ENCODE results near the gene CTXN3. TPM values are rescaled to one million over a fixed set of nuclear protein-coding genes. Genes with fewer than 3 reads are reported as not detected.
"Not testable (repeated sequence)": the region's sequence is repeated elsewhere in the genome, so short reads cannot be mapped to it uniquely, and the experiment has no call there.

The CTXN3 gene
- total RNA-seq, 5 donors from 2014 or later (not counting 1 experiment from before 2014, with no cell fraction given): not detected

DNA sequence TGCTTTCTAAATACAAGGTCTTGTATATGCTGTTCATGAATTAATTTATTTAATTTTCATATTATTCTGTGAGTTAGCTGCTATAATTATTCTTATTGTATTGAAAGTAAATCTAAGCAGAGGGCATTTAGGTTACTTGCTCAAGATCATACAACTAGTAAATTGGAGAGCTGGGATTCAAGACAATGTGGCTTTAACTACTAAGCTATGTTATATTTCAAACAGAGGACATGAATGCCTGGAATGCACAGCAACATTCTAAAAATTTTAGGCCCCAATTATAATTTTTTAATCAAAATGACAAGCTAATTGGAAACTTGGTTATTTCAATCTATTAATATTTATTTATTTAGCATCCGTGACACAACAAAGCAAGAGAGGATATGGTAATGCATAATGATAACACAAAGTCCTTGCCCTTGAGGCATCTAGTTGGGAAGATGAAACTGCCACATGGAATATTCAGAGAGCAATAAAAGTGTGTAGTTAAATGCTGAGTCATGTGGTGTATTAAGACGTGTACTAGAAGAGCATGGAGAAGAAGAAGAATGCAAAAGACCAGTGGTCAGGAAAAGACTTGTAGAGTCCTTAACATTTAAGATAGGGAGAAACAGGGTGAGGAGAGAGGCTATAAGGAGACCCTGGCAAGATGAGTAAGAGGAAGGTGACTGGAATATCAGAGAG is 24.4 kb downstream of the CTXN3 start:
- ChIA-PET POLR2A (interaction anchor here in 1 of 2 donors (0.6 kb wide), 1 partner anchor 42 kb away, joined by 3 read pairs; no protein-coding TSS in a partner anchor), CTCF (interaction anchor here in 1 of 2 donors (0.5 kb wide), 1 partner anchor 51 kb away, joined by 5 read pairs; no protein-coding TSS in a partner anchor)
- Histone ChIP-seq H3K4me1 (ENCODE audit: control insufficient read depth in 1 of 2, extremely low read depth in 1 of 2, insufficient read depth in 2 of 2, low read length in 2 of 2) (no peaks in the 10 kb centered on the region), H3K4me3 (ENCODE audit: control insufficient read depth in 1 of 2, extremely low read depth in 1 of 2, low read length in 1 of 2) (no peak overlapping the region), H3K27me3 (replicated peaks in 1 of 2; ENCODE audit: control insufficient read depth in 2 of 2, extremely low read depth in 1 of 2, insufficient read depth in 2 of 2, low read length in 1 of 2) (peaks cover 0 to 3% of the 10 kb centered on the region in 2 experiments), H3K9me3 (no peaks in the 10 kb centered on the region), H3K36me3 (ENCODE audit: control insufficient read depth in 2 of 2, extremely low read depth in 1 of 2, insufficient read depth in 1 of 2, low read length in 1 of 2) (no peaks in the 10 kb centered on the region), H3K27ac (ENCODE audit: low read length) (no peak overlapping the region)
- Mint-ChIP-seq H3K36me3 (no peaks in the 10 kb centered on the region), H3K27ac (no peak overlapping the region), H3K4me3 (no peak overlapping the region), H3K4me1 (no peaks in the 10 kb centered on the region), H3K9me3 (peaks cover 0 to 3% (median 0%) of the 10 kb centered on the region in 3 donors), H3K27me3 (no peaks in the 10 kb centered on the region)
- DNase-seq: no peak
- 63% methylated on average over 1 of the region's 2 CpGs for WGBS (ENCODE audit: insufficient coverage)
- ATAC-seq (replicated peaks in 1 of 4): no peak

GRCh38 chr5:127676951-127677350 is 28.1 kb downstream of the CTXN3 start:
- not testable (repeated sequence) for DNase-seq; H3K4me1 Mint-ChIP-seq; ATAC-seq (replicated peaks in 1 of 4)

DNA sequence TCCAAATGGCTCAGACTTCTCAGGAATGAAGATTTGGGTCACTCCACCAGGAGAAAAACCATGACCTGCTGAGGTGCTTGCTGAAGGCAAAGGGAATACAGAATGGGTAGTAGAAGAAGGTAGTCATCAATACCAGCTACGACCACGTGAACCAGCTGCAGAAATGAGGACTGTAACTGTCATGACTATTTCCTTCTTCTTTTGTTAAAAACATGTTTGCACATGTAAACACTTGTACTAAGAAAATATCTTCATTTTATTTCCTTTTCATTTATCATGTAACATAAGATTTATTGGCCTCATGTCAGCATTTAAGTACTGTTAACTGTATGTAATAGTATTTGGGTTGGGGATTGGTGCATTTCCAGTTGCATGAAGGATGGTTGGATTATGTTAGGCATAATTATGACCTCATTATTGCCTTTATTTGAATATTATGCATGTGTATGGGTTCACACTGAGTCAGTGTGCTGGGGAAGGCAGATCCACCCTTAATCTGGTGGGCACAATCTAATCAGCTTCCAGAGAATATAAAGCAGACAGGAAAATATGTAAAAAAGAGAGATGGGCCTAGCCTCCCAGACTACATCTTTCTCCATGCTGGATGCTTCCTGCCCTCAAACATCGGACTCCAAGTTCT is 30.9 kb downstream of the CTXN3 start:
- H3K9me3 Mint-ChIP-seq; H3K4me1 Mint-ChIP-seq; CTCF ChIA-PET; POLR2A ChIA-PET; DNase-seq; H3K27me3 Mint-ChIP-seq; H3K36me3 ChIP-seq (ENCODE audit: control insufficient read depth in 2 of 2, extremely low read depth in 1 of 2, insufficient read depth in 1 of 2, low read length in 1 of 2); H3K4me1 ChIP-seq (ENCODE audit: control insufficient read depth in 1 of 2, extremely low read depth in 1 of 2, insufficient read depth in 2 of 2, low read length in 2 of 2); H3K4me3 ChIP-seq (ENCODE audit: control insufficient read depth in 1 of 2, extremely low read depth in 1 of 2, low read length in 1 of 2); H3K27me3 ChIP-seq (replicated peaks in 1 of 2; ENCODE audit: control insufficient read depth in 2 of 2, extremely low read depth in 1 of 2, insufficient read depth in 2 of 2, low read length in 1 of 2); H3K9me3 ChIP-seq; H3K4me3 Mint-ChIP-seq; H3K27ac Mint-ChIP-seq; H3K36me3 Mint-ChIP-seq; H3K27ac ChIP-seq (ENCODE audit: low read length); ATAC-seq (replicated peaks in 1 of 4): not testable (repeated sequence)
- 67% methylated on average over 2 of the region's 3 CpGs for WGBS (ENCODE audit: insufficient coverage)

More at GRCh38 chr5:127676951-127677350, 28.1 kb downstream of the CTXN3 start:
- POLR2A ChIA-PET; H3K9me3 Mint-ChIP-seq; H3K27me3 Mint-ChIP-seq; H3K27ac ChIP-seq (ENCODE audit: low read length); CTCF ChIA-PET; H3K4me1 ChIP-seq (ENCODE audit: control insufficient read depth in 1 of 2, extremely low read depth in 1 of 2, insufficient read depth in 2 of 2, low read length in 2 of 2); H3K36me3 Mint-ChIP-seq; H3K4me3 Mint-ChIP-seq; H3K27me3 ChIP-seq (replicated peaks in 1 of 2; ENCODE audit: control insufficient read depth in 2 of 2, extremely low read depth in 1 of 2, insufficient read depth in 2 of 2, low read length in 1 of 2); H3K27ac Mint-ChIP-seq; H3K4me3 ChIP-seq (ENCODE audit: control insufficient read depth in 1 of 2, extremely low read depth in 1 of 2, low read length in 1 of 2); H3K36me3 ChIP-seq (ENCODE audit: control insufficient read depth in 2 of 2, extremely low read depth in 1 of 2, insufficient read depth in 1 of 2, low read length in 1 of 2); H3K9me3 ChIP-seq: not testable (repeated sequence)

GRCh38 chr5:127680595-127680994 is 31.7 kb downstream of the CTXN3 start:
- CTCF ChIA-PET: interaction anchor here in 1 of 2 donors (0.7 kb wide), 1 partner anchor 85 kb away, joined by 5 read pairs; no protein-coding TSS in a partner anchor
- no CpG with 5 or more reads among the region's 1 CpG for WGBS (ENCODE audit: insufficient coverage)
- Histone ChIP-seq H3K4me3 (ENCODE audit: control insufficient read depth in 1 of 2, extremely low read depth in 1 of 2, low read length in 1 of 2) (no peak overlapping the region), H3K36me3 (ENCODE audit: control insufficient read depth in 2 of 2, extremely low read depth in 1 of 2, insufficient read depth in 1 of 2, low read length in 1 of 2) (no peaks in the 10 kb centered on the region), H3K27me3 (replicated peaks in 1 of 2; ENCODE audit: control insufficient read depth in 2 of 2, extremely low read depth in 1 of 2, insufficient read depth in 2 of 2, low read length in 1 of 2) (no peaks in the 10 kb centered on the region), H3K4me1 (ENCODE audit: control insufficient read depth in 1 of 2, extremely low read depth in 1 of 2, insufficient read depth in 2 of 2, low read length in 2 of 2) (no peaks in the 10 kb centered on the region), H3K27ac (ENCODE audit: low read length) (no peak overlapping the region), H3K9me3 (no peaks in the 10 kb centered on the region)
- POLR2A ChIA-PET: interaction anchor here in 1 of 2 donors (0.7 kb wide), 2 partner anchors 12 to 22 kb away, joined by 3 to 6 read pairs; no protein-coding TSS in a partner anchor
- no peaks in the 10 kb centered on the region for H3K36me3 Mint-ChIP-seq
- H3K27me3 Mint-ChIP-seq: peaks cover 0 to 2% of the 10 kb centered on the region in 2 donors
- no peaks in the 10 kb centered on the region for H3K4me1 Mint-ChIP-seq
- DNase-seq (no peak), ATAC-seq (replicated peaks in 1 of 4) (no peak)
- H3K9me3 Mint-ChIP-seq: no peaks in the 10 kb centered on the region
- no peak overlapping the region for H3K27ac Mint-ChIP-seq
- H3K4me3 Mint-ChIP-seq: no peak overlapping the region

DNA sequence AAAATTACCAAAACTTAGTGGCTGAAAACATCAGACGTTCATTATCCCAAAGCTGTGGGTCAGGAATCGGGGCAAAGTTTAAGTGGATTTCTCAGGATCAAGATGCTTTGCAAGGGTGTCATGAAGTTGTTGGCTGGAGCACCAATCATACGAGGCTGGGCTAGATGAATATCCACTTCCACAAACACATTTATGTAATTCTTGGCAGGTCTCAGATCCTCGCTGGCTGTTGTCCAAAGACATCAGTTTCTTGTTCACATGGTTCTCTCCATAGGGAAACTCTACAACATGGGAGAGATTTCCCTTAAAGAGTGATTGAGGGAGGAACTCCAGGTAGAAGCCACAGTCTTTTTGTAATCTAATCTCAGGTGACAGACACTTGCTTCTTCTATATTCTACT is 34.1 kb downstream of the CTXN3 start:
- peaks cover 0 to 2% of the 10 kb centered on the region in 2 donors for H3K27me3 Mint-ChIP-seq

DNA sequence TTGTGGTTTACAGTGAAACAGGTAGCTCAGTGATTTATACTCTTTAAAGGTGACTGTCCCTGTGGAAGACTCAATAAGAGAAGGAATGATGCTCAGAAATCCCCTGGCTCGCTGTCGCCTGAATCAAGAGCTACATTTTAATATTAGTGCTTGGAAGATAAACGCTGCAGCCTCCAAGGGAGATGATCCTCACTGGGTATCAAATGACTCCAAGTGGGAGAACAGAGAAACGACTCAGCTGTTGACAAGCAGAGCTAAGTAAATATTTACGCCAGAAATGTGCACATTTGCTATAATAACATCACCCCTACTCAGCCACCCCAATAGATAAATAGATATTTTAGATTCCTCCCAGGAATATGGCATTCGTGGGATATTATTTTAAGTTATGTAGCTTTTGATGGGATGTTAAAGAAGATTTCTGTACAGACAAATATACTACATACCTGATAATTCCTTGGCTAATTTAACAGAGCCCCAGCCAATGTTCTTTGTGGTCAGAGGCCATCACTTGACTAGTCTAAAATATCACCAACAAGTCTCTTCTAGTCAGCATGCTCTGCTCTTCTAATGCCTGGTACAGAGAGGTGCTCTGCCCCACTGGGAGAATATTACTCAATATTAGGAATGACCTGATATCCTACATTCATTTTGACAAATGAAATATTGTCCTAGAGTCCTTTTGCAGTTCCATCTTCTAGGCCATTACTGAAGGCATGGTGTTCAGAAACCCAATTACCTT is 36.0 kb downstream of the CTXN3 start:
- Mint-ChIP-seq H3K4me3 (no peak overlapping the region), H3K27ac (no peak overlapping the region), H3K36me3 (no peaks in the 10 kb centered on the region), H3K27me3 (peaks cover 0 to 2% of the 10 kb centered on the region in 2 donors), H3K9me3 (no peaks in the 10 kb centered on the region), H3K4me1 (no peaks in the 10 kb centered on the region)
- POLR2A ChIA-PET: no interaction called here
- Histone ChIP-seq H3K36me3 (ENCODE audit: control insufficient read depth in 2 of 2, extremely low read depth in 1 of 2, insufficient read depth in 1 of 2, low read length in 1 of 2) (no peaks in the 10 kb centered on the region), H3K4me3 (ENCODE audit: control insufficient read depth in 1 of 2, extremely low read depth in 1 of 2, low read length in 1 of 2) (no peak overlapping the region), H3K4me1 (ENCODE audit: control insufficient read depth in 1 of 2, extremely low read depth in 1 of 2, insufficient read depth in 2 of 2, low read length in 2 of 2) (no peaks in the 10 kb centered on the region), H3K27me3 (replicated peaks in 1 of 2; ENCODE audit: control insufficient read depth in 2 of 2, extremely low read depth in 1 of 2, insufficient read depth in 2 of 2, low read length in 1 of 2) (no peaks in the 10 kb centered on the region), H3K9me3 (no peaks in the 10 kb centered on the region), H3K27ac (ENCODE audit: low read length) (no peak overlapping the region)
- ATAC-seq (replicated peaks in 1 of 4) (no peak), DNase-seq (no peak)
- WGBS (ENCODE audit: insufficient coverage): 100% methylated on average over 2 of the region's 6 CpGs
- CTCF ChIA-PET: no interaction called here

More for the DNA sequence above, 34.1 kb downstream of the CTXN3 start:
- Mint-ChIP-seq H3K9me3 (no peaks in the 10 kb centered on the region), H3K36me3 (no peaks in the 10 kb centered on the region), H3K4me1 (no peaks in the 10 kb centered on the region), H3K4me3 (no peak overlapping the region), H3K27ac (no peak overlapping the region)
- WGBS (ENCODE audit: insufficient coverage): 82% methylated on average over 2 of the region's 4 CpGs
- DNase-seq: no peak
- no peak for ATAC-seq (replicated peaks in 1 of 4)
- no peak overlapping the region for H3K4me3 ChIP-seq (ENCODE audit: control insufficient read depth in 1 of 2, extremely low read depth in 1 of 2, low read length in 1 of 2)
- H3K36me3 ChIP-seq (ENCODE audit: control insufficient read depth in 2 of 2, extremely low read depth in 1 of 2, insufficient read depth in 1 of 2, low read length in 1 of 2): no peaks in the 10 kb centered on the region
- ChIA-PET CTCF (no interaction called here), POLR2A (no interaction called here)
- no peaks in the 10 kb centered on the region for H3K4me1 ChIP-seq (ENCODE audit: control insufficient read depth in 1 of 2, extremely low read depth in 1 of 2, insufficient read depth in 2 of 2, low read length in 2 of 2)
- H3K27ac ChIP-seq (ENCODE audit: low read length): no peak overlapping the region
- no peaks in the 10 kb centered on the region for H3K9me3 ChIP-seq
- no peaks in the 10 kb centered on the region for H3K27me3 ChIP-seq (replicated peaks in 1 of 2; ENCODE audit: control insufficient read depth in 2 of 2, extremely low read depth in 1 of 2, insufficient read depth in 2 of 2, low read length in 1 of 2)
